Stimulated activated CD4-positive, alpha-beta T cell treated with anti-CD3 and anti-CD28 coated beads, Interleukin-15, amount 100 ng/mL, for 24 hours (primary cell): Measurements from ENCODE around the gene SSBP4.

Source experiments
- DNase-seq: peaks from one replicate; pipeline ENCODE4 v3.0.0-alpha.2; 2020

SSBP4 gene

DNA sequence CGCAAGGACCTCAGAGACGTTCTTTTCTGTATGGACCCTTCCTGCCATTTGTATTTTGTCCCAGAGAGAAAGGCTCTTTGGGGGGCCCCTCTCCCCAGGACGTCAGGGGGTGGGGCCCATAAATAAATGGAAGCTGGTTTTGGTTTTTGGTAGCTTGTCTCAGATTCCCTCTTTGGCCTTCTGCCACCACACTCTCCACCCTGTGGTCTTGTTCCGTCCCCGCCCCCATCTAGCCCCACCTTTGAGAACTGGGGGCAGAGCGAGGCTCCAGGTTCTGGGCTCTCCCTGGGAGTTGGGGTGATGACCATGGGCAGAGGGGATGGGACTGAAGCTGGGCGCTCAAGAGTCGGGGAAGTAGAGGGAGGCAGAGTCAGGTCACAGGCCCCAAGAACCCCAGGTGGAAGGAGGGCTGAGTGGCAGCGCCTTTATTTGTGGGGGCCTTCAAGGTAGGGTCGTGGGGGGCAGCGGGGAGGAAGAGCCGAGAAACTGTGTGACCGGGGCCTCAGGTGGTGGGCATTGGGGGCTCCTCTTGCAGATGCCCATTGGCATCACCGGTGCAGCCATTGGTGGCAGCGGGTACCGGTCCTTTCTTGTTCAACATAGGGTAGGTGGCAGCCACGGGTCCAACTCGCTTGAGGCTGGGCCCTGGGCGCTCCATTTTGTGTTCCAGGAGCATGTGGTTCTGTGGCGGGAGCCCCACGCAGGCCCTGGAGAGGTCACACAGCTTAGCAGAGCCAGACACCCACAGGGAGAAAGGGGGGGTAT is 15.4 kb downstream of the SSBP4 start:
- DNase-seq: no peak

DNA sequence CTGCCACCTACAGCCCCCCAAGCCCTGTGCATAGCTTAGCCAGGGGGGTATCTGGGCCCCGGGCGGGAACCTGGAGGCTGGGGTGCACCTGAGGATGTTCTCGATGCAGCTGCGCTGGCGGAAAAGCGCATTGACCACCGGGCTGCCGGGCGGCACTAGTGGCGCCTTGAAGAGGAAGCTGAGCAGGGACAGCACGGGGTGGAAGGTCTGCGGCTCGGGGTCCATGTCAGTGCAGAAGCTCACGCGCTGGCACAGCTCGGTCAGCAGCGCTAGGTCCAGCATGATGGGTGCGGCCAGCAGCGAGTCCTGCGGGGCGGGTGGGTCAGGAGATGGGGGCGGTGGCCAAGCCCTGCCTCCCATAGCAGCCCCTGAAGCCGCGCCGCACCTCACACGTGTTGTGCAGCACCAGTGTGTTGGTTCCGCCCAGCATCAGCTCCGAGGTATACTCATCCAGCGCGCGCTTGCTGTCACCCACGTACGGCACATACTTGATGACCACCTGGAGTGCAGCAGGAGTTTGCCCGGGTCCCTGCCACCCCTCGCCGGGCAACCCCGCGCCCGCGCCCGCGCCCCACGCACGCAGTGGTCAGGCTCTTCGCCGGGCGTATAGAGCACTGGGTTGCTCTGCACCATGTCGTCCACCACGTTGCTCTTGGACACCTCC is 16.1 kb downstream of the SSBP4 start:
- no peak for DNase-seq

DNA sequence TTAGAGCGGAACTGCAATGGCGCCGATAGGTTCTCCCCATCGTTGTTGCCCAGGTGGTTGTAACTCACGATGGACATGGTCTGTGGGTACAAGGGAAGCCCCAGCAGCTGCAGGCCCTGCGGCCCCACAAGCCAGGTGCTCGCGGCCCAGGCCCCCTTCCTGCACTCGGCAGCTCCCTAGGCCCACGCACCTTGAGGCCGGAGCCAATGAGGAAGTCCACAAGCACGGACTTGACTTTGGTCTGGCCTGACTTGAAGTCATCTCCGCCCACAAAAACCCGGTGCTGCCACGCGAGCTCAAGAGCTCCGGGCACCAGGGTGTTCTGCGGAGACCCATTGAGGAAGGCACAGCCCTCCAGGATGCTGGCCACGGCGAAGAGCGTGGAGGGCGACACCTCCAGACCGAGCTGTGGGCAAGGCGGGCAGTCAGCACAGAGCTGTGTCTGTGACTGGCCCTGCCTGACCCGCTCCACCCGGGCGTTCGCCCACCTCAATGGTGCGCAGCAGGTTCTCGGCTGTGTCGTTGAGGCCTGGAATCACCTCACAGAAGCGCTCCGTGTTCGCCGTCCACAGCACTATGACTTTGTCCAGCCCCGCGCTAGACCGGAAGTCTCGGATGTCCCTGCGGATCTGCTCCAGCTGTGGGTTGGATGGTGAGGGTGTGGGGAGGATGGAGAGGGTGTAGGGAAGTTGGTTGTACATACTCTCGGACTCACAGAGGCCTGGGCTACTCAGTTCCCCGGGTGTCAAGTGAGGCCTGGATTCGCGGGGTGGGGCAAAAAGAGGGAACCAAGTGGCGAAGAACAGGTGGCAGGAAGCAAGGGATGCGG is 16.9 kb downstream of the SSBP4 start:
- DNase-seq: no peak

DNA sequence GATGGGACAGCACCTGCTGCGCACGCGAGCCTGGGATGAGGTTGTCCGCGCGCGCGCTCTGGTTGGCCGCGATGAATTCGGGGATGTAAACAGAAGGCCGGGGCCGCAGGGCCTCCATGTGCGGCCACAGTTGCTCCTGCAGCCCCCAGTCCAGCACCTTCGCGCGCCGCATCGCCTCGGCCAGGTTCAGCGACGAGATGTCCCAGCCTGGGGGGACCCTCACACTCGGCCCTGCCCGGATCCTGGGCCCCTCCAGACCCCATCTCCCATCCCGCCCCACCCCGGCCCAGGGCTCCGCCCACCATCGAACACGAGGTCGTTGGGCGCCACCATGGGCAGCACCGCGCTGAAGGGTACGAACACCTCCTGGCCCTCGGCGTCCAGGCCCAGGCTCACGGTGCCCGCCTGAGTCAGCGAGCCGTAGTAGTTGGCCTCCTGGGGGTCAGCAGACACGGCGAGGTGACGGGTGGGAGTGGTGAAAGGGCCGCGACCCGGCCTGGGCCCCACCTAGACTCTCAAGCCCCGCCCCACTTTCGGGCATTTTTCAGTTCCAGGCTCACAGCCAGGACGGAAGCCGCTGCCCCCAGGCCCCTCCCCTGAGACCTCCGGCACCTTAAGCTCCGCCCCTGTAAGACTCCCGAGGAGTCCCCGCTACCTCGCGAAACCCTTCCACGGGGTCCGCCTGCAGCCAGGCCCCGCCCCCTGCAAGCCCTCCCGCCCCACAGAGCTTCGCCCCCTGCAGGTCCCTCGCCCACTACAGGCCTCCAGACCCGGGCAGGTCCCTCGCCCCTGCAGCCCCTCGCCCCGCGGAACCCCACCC is 17.7 kb downstream of the SSBP4 start:
- DNase-seq: peak; percentile 84

DNA sequence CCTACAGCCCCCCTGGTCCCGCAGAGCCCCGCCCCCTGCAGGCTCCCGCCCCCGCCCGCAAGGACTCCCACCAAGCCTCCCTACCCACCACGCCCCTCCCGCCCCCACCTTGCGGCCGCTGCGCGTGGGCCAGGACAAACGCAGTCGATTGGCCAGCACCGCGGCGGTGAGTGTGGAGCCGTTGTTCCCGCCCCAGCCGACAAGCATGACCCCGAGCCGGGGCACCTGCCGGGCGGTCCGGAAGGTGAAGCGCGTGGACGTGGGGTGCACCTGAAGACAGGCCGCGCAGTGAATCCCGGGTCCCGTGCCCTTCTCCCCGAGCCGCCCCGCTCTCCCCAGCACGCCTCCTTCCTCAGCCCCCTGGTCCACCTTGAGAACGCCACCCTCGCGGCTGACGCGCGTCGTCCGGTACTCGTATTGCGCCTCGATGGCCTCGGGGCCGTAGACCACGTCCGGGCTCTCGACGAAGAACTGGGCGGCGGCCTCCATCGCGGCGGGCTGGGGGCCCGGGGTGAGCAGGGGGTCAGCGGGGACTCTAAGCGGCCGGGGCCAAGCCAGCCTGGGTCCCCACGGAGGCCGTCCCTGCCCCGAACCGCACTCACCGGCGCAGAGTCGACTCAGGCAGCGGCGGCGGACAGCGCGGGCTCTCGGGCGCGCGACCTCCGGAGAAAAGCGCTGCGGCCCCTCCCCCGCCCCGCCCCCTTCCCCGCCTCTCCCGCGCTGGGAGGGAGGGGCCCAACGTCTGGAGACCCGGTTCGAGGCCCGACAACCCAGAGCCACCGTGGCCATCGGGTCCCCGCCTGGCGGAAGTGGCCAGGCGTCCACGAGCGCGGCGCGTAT is 18.5 kb downstream of the SSBP4 start, which contains the start of gene ISYNA1:
Gene ISYNA1 (minus strand): TSS at position 643 of the 840 bp plus-strand sequence. CDS start 154 bp downstream, at position 489.
- peak; percentile 65 for DNase-seq

DNA sequence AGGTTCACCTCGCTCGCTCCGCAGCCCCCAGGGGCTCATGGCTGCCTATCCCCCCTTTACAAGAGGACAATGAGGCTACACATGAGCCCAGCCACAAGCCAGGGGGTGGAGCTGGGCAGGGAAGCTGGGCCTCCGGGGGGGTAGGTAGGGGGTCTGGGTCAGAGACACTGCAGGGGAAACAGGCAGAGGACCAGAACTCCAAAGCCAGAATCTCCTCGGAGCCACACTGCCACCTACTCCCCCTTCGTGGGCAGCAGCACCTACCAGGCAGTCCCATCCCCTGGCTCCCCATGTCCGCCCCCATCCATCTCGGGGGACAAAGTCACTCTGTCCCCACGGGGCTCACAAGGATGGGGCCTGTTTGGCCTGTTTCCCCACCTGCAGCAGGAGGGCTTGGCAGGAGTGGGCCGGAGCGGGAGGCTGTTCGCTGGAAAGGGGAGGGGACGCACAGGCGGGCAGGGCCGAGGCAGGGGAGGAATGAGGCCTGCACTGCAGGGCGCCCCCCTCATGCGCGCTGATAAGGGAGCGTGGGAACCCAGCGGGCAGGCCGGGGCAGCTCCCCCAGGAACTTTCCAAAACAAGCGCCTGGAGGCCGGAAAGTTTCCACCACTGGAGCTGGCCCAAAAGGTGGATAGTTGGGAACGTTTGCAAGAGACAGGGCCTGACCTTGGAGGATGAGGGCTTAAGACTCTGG is 19.3 kb downstream of the SSBP4 start:
- no peak for DNase-seq

DNA sequence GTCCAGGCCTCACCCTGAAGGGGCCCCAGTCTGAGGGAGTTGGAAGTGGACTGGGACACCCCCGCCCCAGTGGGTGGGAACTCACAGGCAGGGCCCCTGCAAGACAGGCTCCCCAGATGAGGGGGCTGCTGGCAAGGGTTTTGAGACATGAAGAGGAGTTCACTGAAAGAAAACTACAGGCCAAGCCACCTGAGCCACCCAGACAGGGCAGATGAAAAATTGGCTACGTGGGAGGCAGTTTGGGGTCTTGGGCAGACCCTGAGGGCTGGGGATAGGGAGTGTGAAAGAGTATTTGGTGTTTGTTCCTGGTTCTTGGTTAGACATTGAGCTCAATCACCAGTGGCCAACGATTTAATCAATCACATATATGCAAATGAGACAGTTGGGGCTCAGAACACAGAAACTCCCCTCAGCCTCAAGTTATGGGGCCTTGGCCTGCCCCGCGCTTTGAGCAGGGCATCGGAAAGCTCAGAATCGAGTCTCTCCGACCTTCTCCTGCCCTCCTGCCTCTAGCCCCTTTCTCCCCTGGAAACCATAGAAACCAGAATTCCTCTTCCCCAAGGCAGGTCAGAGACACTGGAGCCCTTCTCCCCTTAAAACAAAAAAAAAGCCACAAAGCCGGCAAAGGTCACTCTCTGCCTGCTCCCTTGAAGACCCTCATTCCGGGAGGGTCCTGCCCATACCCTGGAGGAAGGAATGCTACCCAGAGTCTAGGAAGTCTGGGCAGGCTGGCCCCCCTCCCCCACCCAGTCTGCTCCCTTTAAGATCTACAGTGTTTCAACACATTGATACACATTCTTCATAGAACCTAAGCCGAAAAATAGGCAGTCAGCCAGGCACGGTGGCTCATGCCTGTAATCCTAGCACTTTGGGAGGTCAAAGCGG is 20.1 kb downstream of the SSBP4 start:
- no peak for DNase-seq

DNA sequence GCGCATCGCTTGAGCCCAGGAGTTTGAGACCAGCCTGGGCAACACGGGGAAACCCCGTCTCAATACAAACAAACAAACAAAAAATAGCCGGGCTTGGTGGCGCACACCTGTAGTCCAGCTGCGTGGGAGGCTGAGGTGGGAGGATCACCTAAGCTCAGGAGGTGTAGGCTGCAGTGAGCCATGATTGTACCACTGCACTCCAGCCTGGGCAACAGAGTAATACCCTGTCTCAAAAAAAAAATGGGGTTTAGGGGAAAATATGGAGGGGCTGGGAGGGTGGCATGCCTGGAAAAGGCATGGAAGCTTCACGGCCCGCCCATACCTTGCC is 20.7 kb downstream of the SSBP4 start:
- no peak for DNase-seq

DNA sequence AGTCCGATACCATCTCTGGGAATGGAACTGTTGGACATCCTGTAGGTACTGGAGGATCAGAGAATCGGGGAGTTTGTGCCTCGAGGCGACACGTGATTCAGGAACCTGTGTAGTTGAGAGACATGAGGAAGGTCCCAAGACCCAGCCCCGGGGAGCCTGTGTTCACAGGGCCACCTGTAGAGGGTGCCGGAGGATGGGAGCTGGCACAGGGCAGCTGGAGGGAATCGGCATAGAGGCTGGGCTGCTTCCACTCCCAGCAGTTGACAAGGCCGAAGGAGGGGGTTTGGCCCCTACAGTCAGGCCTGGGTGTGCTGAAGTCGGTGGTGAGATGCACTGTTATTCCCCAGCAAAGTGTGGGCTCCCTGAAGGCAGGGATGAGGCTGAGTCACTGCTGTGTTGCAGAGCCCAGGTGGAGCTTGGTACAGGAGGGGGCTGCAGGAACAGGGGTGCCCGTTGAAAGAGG is 21.2 kb downstream of the SSBP4 start:
- DNase-seq: no peak

DNA sequence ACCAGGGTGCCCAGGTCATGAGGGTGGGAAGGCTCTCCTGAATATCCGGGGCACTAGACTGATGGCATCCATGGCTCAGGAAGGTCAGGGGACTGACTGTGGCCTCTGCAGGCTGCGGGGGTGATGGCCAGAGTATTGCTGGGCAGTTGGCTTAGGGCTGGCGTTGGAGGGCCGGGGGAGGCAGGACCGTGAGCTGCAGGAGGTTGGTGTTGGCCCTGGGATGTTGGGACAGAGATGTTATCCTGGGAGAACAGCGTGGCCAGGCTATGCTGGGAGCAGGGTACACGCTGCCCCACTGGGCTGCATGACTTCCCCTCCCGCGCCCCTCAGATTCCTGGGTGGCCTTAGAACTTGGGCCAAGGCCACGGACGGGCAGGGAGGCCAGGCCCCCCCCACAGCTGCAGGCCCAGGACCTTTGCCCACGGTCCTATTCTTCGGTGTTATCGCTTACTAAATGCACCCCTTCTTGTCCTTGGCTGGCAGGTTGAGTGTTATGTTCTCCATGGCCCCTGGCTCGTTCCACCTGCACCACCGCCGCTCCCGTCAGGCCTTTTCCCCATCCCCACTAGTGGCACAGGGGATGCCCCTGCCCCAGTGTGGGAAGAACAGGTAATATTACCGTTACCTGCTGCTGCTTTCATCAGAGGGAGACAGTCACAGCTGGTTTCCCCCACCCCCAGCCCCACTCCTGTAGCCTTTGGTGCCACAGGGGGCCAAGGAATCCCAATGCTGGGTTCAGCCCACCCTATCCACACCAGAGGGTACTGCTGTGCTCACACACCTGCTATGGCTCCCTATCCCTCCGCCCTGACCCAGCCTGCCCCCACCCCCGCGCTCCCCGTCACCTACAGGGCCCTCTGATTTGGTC is 22.0 kb downstream of the SSBP4 start:
- no peak for DNase-seq

DNA sequence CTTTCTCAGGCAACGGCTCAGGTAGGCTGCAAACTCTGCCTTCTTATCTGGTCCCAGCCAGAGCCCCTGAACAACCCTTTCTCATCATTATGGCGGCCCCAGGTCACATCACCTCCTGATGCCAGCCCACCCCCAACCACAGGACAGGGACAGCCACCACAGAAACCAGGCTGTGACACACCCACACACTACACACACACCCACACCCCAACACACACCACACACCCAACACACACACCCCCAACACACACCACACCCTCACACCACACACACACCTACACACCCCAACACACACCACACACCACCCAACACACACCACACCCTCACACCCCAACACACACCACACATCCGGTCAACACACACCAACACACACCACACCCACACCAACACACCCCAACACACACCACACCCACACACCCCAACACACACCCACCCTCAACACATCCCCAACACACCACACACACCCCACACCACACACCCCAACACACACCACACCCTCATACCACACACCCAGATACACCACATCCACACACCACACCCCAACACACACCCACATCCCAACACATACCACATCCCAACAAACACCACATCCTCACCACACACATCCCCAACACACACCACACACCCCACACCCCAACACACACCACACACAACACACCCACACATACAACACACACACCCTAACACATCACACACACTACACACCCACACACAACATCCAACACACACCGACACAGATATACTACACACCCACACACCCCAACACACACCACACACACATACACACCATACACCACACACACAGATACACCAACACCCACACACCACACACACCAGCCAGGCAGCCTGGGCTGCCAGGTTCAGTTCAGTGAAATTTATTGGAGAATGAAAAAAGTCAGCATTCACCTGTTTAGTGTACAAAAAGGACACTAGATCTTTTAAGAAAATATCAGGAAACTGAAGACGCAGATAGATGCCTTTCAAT is 22.9 kb downstream of the SSBP4 start:
- DNase-seq: no peak

DNA sequence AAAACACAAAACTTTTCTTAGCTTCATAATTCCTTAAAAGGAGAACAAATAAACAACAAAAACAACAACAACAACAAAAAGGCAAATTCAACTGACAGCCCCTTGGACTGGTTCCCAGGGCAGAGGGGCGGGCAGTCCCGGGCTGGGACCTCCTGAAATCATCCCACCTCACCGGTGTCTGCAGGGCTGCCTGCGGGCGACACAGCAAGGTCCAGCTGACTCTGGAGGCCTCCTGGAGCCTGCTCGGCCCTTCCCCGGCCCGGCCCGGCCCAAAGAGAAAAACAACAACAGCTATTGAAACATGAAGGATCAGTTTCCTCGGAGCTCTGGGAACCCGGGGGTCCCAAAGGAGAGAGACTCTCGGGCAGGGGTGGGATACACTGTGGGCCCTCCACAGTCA is 23.7 kb downstream of the SSBP4 start:
- DNase-seq: no peak

DNA sequence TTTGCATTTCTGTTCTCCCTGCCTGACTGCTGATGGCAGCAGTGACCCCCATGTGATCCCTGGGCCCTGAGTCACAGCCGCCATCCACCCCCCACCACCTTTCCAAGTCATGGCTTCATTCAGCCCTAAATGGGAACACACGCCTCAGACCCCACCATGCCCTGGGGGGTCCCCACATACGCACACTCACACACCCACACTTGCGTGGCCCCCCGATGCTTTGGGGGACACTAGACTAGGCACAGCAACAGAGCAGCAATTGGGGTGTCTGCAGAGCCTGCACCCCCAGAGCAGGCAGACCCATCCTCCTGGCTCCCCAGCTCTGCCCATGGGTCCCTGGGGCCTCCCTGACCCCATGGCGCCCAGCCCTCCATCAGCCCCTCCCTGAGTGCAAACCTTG is 24.2 kb downstream of the SSBP4 start:
- DNase-seq: no peak

DNA sequence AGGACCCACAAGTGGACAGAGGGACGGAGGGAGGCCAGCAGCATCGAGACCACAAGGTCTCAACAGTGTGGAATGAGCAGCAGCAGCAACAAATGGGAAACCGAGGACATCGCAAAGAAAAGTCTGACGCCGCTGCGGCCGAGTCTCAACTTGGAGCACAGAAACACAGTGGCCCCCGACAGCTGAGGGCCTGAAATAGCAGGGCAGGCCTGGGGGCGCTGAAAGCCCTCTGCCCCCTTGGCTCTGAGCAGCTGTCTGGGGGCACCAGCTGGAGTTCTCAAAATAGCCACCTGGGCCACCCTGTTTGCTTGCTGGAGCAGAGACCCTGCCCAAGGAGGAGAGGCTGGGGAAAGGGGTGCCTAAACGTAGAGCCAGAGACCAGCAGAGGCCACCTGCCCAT is 24.6 kb downstream of the SSBP4 start:
- no peak for DNase-seq

DNA sequence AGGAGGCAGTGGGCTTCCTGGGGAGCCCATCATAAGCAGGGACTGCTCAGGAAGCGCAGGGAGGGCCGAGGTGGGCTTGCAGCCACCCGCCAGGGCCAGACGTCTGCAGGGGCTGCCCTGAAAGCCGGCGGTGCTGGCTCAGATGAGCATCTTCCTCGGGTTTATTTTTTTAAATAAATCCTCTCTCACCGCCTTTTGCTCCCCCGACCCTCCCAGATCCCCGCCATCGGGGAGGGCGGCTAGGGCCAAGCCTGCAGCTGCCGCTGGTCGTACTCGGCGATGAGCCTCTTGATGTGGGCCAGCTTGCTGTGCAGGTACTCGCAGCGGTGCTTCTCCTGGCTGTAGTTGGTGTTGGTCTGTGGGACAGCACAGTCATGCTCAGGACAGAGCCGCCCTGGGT is 25.3 kb downstream of the SSBP4 start:
- DNase-seq: no peak

DNA sequence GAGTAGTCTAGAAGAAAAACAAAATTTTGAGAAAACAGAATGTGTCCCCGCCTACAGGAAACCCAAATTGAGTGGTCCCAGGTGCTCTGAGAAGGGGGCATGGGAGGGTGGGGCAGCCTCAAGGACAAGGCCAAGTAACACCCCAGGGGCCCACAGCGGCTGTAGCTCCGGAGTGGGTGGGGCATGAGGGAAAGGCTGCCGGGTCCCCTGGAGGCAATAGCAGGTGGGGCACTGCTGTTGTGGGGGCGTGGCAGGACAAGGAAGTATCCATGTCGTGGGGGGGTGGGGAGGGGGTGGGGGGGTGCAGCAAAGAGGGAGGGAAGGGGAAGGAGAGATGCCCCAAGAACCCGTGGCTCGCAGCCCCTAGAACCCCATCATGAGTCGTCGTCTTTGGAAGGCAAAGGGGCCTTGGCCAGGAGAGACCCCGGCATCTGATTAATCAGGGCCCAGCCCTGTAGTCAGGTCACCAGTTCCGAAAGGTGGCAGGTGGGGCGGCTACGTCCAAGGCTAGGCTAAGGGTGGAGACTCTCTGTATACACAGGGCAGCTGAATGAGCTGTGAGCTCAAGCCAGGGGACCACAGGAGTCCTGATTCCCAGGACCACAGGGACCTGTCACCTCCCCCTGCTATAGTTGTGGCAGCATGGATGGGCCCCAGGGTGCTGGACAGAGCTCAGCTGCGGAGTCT is 26.2 kb downstream of the SSBP4 start:
- DNase-seq: no peak

DNA sequence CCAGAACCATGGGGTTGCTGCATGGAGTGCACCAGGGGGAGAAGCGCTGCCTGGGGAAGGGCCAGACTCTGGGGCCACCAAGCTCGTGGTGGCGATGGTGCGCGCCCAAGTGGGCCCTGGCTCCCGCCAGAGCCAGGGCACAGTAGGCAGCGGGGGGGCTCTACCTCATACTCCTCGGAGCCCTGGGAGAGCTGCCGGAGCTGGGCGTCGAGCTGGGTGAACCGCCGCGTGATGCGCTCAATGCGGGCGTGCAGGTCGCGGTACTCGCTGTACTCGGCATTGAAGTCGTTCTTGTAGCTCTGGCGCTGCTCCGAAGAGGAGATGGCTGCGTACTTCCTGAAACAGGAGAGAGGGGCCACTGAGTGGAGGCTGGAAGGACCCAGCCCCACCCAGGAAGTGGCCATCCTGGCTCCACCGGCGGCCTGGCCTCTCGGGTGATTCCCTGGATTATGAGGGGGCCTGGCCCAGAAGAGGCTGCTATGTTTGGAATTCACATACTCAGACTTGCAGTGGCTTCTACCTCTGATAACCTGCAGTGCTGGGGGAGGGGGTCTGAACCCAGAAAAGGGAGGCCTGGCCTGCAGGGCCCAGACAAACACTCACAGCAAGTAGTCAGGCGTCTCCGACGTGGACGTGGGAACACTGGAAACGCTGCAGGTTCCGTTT is 27.1 kb downstream of the SSBP4 start:
- no peak for DNase-seq
